GM21717 (cell line): Measurements from ENCODE around the gene CGB3.
A peak's percentile ranks its signal among the peaks of the same experiment; 100 is the strongest.

Source experiments
- ATAC-seq: cut with Tn5 transposase; IDR thresholded peaks from one replicate; pipeline ENCODE4 v1.9.1; 2021; ENCODE audit warnings: mild to moderate bottlenecking, moderate library complexity; ENCODE audit not compliant: unreplicated experiment

The CGB3 gene

GRCh38 chr19:49017041-49017665 lies 7.0 kb downstream of the CGB3 start, which contains the start of gene LHB:
Gene LHB (minus strand): TSS chr19:49017091. CDS start chr19:49017081, 10 bp downstream.
- ATAC-seq, result no peak

- no peak for ATAC-seq
Measured at GRCh38 chr19:49016067-49016839, 7.9 kb downstream of the CGB3 start.

- ATAC-seq, result no peak
Measured at GRCh38 chr19:49014870-49015255, 9.3 kb downstream of the CGB3 start.

- no peak for ATAC-seq
Measured at GRCh38 chr19:49014123-49014869, 9.8 kb downstream of the CGB3 start.

GRCh38 chr19:49011194-49011593 lies 12.9 kb downstream of the CGB3 start:
- ATAC-seq, result no peak

- ATAC-seq, result no peak
Measured at GRCh38 chr19:49010453-49010852, 13.7 kb downstream of the CGB3 start.

- ATAC-seq, result no peak
Measured at GRCh38 chr19:49009828-49010227, 14.3 kb downstream of the CGB3 start.

- ATAC-seq, result no peak
Measured at GRCh38 chr19:49006905-49007304, 17.2 kb downstream of the CGB3 start.

GRCh38 chr19:49004964-49005614 lies 19.0 kb downstream of the CGB3 start:
- no peak for ATAC-seq

- no peak for ATAC-seq
Measured at GRCh38 chr19:49004133-49004532, 20.0 kb downstream of the CGB3 start.

GRCh38 chr19:48999481-49000325 lies 24.4 kb downstream of the CGB3 start:
- ATAC-seq, result no peak

GRCh38 chr19:48997972-48998371 lies 26.2 kb downstream of the CGB3 start:
- ATAC-seq, result no peak

- ATAC-seq, result no peak
Measured at GRCh38 chr19:48994035-48994386, 30.1 kb downstream of the CGB3 start.

- ATAC-seq, result peak; percentile 75
Measured at GRCh38 chr19:48993175-48994034, 30.7 kb downstream of the CGB3 start, which contains the start of the genes GYS1 and RUVBL2. Gene GYS1 (minus strand): TSS chr19:48993309. CDS start chr19:48993112, 197 bp downstream. Gene RUVBL2 (plus strand): TSS chr19:48993887. CDS start chr19:48993912, 25 bp downstream.

GRCh38 chr19:48992581-48993174 lies 31.5 kb downstream of the CGB3 start:
- peak; percentile 2 for ATAC-seq

GRCh38 chr19:48991873-48992580 lies 32.1 kb downstream of the CGB3 start:
- no peak for ATAC-seq

GRCh38 chr19:48991011-48991609 lies 33.0 kb downstream of the CGB3 start:
- no peak for ATAC-seq

GRCh38 chr19:48990400-48990799 lies 33.7 kb downstream of the CGB3 start:
- ATAC-seq, result no peak
